Choroid plexus epithelial cell (primary cell): ENCODE measurements around the gene FASTKD3.

Experiments used
- DNase-seq: peaks from one replicate; pipeline ENCODE4 v3.0.0-alpha.2; 2010; ENCODE audit warnings: low read depth
- H3K4me3 ChIP-seq: 2 replicates; pipeline ENCODE4 v1.5.1; 2011; ENCODE audit warnings: low read depth, mild to moderate bottlenecking, control low read depth, low read length, moderate library complexity
- TF ChIP-seq, protein P1 (sequence below): conservative IDR thresholded peaks from 2 replicates; pipeline ENCODE4 v1.5.1; 2011; ENCODE audit warnings: low read depth, mild to moderate bottlenecking, control low read depth, inconsistent platforms, low read length, moderate library complexity

The FASTKD3 gene

DNA sequence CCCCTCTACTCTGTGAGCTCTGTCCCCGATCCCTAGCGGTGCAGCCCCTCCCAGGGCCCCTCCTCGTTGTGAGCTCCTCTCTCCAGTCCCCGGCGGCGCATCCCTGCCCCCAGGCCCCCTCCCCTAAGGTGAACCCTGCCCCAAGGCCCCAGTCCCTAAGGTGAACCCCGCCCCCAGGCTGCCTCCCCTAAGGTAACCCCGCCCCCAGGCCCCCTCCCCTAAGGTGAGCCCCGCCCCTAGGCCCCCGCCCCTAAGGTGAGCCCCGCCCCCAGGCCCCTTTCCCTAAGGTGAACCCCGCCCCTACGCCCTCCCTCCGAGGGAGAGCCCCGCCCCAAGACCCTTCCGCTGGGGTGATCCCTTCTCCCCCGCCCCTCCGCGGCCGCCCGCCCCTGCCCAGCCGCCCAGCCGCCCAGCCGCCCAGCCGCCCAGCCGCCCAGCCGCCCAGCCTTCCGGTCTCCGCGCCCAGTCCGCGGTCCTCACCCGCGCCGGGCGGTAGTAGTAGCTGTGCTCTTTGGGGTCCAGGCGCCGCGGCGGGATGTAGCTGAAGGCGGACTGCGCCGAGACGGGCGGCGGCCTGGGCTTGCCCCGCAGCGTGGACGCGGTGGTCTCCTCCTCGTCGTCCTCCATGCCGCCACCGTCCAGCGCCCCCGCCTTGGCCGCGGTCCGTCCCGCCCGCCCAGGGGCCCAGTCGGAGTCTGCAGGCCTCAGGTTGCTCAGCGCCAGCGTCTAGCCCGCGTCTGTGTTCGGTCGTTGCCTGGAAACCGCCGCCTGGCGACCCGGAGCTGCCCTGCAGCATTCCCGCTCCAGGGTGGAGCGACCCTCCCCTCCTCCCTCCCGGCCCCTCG, 18.2 kb downstream of the FASTKD3 start, which contains the start of gene CFAP90:
CFAP90 (minus strand) TSS at position 739 of the 845 bp plus-strand sequence; CDS start at position 627, 112 bp downstream.
- peak within 1 kb of the TSS; percentile 65 for H3K4me3 ChIP-seq
- TF ChIP-seq, protein P1, sequence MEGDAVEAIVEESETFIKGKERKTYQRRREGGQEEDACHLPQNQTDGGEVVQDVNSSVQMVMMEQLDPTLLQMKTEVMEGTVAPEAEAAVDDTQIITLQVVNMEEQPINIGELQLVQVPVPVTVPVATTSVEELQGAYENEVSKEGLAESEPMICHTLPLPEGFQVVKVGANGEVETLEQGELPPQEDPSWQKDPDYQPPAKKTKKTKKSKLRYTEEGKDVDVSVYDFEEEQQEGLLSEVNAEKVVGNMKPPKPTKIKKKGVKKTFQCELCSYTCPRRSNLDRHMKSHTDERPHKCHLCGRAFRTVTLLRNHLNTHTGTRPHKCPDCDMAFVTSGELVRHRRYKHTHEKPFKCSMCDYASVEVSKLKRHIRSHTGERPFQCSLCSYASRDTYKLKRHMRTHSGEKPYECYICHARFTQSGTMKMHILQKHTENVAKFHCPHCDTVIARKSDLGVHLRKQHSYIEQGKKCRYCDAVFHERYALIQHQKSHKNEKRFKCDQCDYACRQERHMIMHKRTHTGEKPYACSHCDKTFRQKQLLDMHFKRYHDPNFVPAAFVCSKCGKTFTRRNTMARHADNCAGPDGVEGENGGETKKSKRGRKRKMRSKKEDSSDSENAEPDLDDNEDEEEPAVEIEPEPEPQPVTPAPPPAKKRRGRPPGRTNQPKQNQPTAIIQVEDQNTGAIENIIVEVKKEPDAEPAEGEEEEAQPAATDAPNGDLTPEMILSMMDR, result peak; percentile 63
- peak; percentile 66 for DNase-seq

DNA sequence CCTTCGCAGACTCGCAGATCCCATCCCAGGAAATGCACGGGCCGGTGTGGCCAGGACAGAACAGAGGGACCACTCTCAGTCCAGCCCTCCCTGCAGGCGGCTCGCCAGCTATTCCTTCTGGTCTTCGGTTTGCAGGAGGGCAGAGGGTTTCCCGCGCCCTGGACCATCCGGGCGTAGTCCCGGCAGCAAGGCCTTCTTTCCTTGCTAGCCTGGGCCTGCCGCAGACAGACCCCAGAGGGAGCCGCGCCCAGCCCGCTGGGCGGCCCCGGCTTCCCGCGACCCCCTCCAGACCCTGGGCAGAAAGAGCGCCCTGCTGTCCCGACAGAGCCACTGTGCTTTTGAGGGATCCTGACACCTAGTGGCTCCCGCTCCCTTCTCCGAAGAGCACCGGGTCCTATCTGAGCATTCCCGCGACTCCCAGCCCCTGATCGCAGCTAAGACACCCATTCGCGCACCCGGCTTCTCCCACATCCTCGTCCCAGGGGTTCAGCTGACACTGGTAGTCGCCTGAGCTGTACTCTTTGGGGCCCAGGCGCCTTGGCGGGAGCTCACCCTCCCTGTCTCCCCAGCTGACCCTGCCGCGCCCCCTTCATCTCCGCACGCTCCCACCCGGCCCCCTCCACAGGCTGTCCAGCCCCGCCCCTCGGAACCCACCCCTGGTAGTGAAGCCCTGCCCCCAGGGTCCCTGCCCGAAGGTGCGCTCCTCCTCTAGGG, 19.0 kb downstream of the FASTKD3 start:
- H3K4me3 ChIP-seq, result peak overlapping the region; percentile 44
- no peak for DNase-seq
- TF ChIP-seq, protein P1, result peak; percentile 29

DNA sequence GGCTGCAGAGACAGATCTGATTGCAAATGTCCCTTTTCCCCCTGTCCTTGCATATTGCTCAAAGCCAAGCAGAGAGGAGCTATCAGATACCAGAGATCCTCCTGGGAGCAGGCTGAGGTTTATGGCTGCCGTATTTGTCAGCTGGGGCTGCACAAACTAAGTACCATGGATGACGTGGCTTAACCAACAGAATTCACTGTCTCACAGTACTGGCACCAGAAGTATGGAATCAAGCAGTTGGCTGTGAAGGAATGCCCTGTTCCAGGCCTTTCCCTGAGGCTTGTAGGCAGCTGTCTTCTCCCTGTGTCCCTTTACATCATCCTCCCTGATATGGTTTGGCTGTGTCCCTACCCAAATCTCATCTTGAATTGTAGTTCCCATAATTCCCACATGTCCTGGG, 20.5 kb downstream of the FASTKD3 start:
- TF ChIP-seq, protein P1, result no peak
- no peak overlapping the region for H3K4me3 ChIP-seq
- DNase-seq, result no peak

DNA sequence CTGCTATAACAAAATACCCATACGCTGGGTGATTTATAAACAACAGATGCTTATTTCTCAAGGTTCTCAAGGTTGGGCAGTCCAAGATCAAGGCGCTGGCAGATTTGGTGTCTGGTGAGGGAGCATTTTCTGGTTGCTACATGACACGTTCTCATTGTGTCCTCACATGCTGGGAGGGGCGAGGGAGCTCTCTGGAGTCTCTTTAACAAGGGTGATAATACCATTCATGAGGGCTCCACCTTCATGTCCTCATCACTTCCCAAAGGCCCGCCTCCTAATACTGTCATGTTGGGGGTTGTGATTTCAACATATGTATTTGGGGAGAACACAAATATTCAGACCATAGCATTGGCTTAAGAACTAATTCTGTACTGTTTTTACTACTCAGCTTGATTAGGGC, 22.5 kb downstream of the FASTKD3 start:
- no peak overlapping the region for H3K4me3 ChIP-seq
- DNase-seq, result no peak
- TF ChIP-seq, protein P1, result no peak

DNA sequence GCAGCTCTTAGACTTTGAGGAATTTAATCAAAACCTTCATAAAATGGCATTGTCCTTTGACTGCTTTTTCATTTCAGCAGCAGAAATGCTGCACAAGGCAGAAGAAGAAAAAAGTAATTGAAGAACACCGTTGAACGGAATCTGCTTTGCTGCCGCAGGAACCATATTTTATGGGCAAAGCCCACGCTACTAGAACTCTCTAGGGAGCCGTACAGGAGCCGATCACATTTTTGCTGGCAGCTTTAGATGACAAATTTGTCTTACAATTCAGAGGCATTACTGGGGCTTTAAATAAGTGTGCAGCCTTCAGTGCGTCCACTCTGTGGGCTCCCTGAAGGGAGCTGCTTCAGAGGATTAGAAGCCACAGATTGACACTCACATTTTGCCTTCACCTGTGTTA, 23.3 kb downstream of the FASTKD3 start:
- TF ChIP-seq, protein P1, result no peak
- no peak for DNase-seq
- H3K4me3 ChIP-seq, result no peak overlapping the region

DNA sequence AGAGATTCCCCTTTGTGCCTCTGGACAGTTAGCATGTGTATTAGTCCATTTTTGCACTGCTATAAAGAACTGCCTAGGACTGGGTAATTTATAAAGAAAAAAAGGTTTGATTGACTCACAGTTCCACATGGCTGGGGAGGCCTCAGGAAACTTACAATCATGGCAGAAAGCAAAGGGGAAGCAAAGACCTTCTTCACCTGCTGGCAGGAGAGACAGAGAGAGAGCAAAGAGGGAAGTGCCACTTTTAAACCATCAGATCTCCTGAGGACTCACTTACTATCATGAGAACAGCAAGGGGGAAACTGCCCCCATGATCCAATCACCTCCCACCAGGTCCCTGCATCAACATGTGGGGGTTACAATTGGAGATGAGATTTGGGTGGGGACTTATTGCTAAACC, 23.9 kb downstream of the FASTKD3 start:
- TF ChIP-seq, protein P1, result no peak
- DNase-seq, result no peak
- no peak overlapping the region for H3K4me3 ChIP-seq
